Breast epithelium (tissue), 3 donors: Measurements from ENCODE around the gene GFRA4.

Source experiments
- POLR2A ChIP-seq: fragments of 450-650 bp; IDR thresholded peaks from one replicate; pipeline ENCODE4 v1.6.1; 2016; ENCODE audit warnings: antibody characterized with exemption, mild to moderate bottlenecking, moderate library complexity
- TF ChIP-seq, protein P1 (sequence below), 3 donors: fragments of 450-650 bp; IDR thresholded peaks; one replicate each; pipeline ENCODE4 v1.5.1; 2016 to 2017; ENCODE audit warnings: antibody characterized with exemption in 3 of 3, mild to moderate bottlenecking in 3 of 3, moderate library complexity in 3 of 3

DNA sequence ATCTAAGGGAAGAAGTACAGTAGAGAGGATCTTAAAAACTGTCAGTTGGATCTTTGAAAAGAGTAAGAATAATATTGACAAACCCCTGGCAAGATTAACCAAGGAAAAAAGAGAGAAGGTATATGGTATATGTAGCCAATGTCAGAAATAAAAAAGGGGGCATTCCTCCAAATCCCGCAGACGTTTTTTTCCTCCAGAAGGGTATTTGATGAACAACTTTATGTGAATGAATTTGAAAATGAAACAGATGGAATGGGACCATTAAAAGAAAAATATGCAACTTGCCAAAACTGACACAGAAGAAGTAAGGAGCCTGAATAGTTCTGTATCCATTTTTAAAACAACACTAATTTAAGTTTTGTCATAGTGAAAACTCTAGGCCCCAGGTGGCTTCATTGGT, 35.7 kb downstream of the GFRA4 start:
- TF ChIP-seq, protein P1, sequence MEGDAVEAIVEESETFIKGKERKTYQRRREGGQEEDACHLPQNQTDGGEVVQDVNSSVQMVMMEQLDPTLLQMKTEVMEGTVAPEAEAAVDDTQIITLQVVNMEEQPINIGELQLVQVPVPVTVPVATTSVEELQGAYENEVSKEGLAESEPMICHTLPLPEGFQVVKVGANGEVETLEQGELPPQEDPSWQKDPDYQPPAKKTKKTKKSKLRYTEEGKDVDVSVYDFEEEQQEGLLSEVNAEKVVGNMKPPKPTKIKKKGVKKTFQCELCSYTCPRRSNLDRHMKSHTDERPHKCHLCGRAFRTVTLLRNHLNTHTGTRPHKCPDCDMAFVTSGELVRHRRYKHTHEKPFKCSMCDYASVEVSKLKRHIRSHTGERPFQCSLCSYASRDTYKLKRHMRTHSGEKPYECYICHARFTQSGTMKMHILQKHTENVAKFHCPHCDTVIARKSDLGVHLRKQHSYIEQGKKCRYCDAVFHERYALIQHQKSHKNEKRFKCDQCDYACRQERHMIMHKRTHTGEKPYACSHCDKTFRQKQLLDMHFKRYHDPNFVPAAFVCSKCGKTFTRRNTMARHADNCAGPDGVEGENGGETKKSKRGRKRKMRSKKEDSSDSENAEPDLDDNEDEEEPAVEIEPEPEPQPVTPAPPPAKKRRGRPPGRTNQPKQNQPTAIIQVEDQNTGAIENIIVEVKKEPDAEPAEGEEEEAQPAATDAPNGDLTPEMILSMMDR (IDR thresholded peaks at IDR 0.05), result no peak
- TF ChIP-seq POLR2A, result no peak
